Small intestine (tissue), 7 donors: ENCODE data around the gene ACVR1. TPM values are rescaled to one million over a fixed set of nuclear protein-coding genes. Genes with fewer than 3 reads are reported as not detected.

ENCODE experiments used
- DNase-seq, 2 donors: peaks; one replicate each; pipeline versions ENCODE4 v3.0.0 to v3.0.0-alpha.2; 2013
- FAIRE-seq: peaks from 2 replicates; lab custom pipeline; 2012; peaks lifted over from hg19 to GRCh38; lab: Jason Lieb, UNC
- H3K27ac ChIP-seq, 3 donors: one replicate each; pipeline ENCODE4 v1.5.1; 2013; ENCODE audit warnings: low read length in 2 of 3, mild to moderate bottlenecking in 2 of 3, control low read depth in 1 of 3, inconsistent platforms in 1 of 3, low read depth in 1 of 3, moderate library complexity in 1 of 3
- H3K27me3 ChIP-seq, 3 donors: one replicate each; pipeline ENCODE4 v1.6.1; 2013; ENCODE audit warnings: low read length in 3 of 3, inconsistent platforms in 1 of 3; ENCODE audit not compliant: control insufficient read depth in 3 of 3, insufficient read depth in 3 of 3
- H3K36me3 ChIP-seq, 3 donors: one replicate each; pipeline ENCODE4 v1.6.1; 2013; ENCODE audit warnings: low read length in 3 of 3, inconsistent platforms in 1 of 3, low read depth in 1 of 3, mild to moderate bottlenecking in 1 of 3, moderate library complexity in 1 of 3; ENCODE audit not compliant: control insufficient read depth in 3 of 3, insufficient read depth in 2 of 3
- H3K4me1 ChIP-seq, 3 donors: one replicate each; pipeline ENCODE4 v1.6.1; 2013; ENCODE audit warnings: low read length in 2 of 3, inconsistent platforms in 1 of 3, low read depth in 1 of 3, mild to moderate bottlenecking in 1 of 3, moderate library complexity in 1 of 3; ENCODE audit not compliant: control insufficient read depth in 3 of 3, insufficient read depth in 2 of 3
- H3K4me3 ChIP-seq, 3 donors: one replicate each; pipeline ENCODE4 v1.5.1; 2013; ENCODE audit warnings: low read length in 3 of 3, control low read depth in 1 of 3, inconsistent platforms in 1 of 3, low read depth in 1 of 3, mild to moderate bottlenecking in 1 of 3, moderate library complexity in 1 of 3
- H3K9me3 ChIP-seq, 2 donors: one replicate each; pipeline ENCODE4 v1.6.1; 2013; ENCODE audit warnings: low read depth in 1 of 2, low read length in 1 of 2; ENCODE audit not compliant: control insufficient read depth in 2 of 2, insufficient read depth in 1 of 2
- WGBS, 3 donors: extraction: QIAGEN DNeasy Blood & Tissue Kit; methylation state at CpG; one replicate each; pipeline ENCODE4 v1.1.7; 2013; 5-methylcytosine and 5-hydroxymethylcytosine counted together
- polyA plus RNA-seq, 4 donors: library from polyadenylated mRNA; stranded (reverse) in 3 of 4; unstranded in 1 of 4; fragments of 200-250 nt in 3 of 4; fragments of 120-200 nt in 1 of 4; gene quantifications; one replicate each; pipeline versions ENCODE4 v1.2.1 to v1.2.3, GENCODE V29; 2013
- donor health status: healthy with polysubstance abuse.
- donor health status: control.
- donor health status: control.
- donor health status: Bipolar disorder and iron deficiency.
- donor health status: healthy.

The ACVR1 gene
- polyA plus RNA-seq, 4 donors, result 2.2 to 19.6 (median 8.4) TPM

GRCh38 chr2:157788201-157788600 is 87.9 kb downstream of the ACVR1 start:
- no peak overlapping the region for H3K4me3 ChIP-seq
- H3K4me1 ChIP-seq, result peaks cover 15 to 53% (median 34%) of the 10 kb centered on the region in 3 donors
- H3K36me3 ChIP-seq, result peaks cover 0 to 9% (median 2%) of the 10 kb centered on the region in 3 donors
- no peaks in the 10 kb centered on the region for H3K27me3 ChIP-seq
- WGBS, 3 donors, result 88 to 96% (median 91%) methylated on average over 5 of the region's 5 CpGs
- FAIRE-seq (no peak), DNase-seq (no peak)
- peaks cover 0 to 8% of the 10 kb centered on the region in 2 donors for H3K9me3 ChIP-seq
- no peak overlapping the region for H3K27ac ChIP-seq

- Histone ChIP-seq H3K9me3 (peaks cover 0 to 8% of the 10 kb centered on the region in 2 donors), H3K4me3 (no peak overlapping the region), H3K27me3 (no peaks in the 10 kb centered on the region), H3K36me3 (peaks cover 0 to 9% (median 0%) of the 10 kb centered on the region in 3 donors), H3K27ac (peak overlapping the region in 1 of 3 donors; percentile 34), H3K4me1 (peaks cover 15 to 60% (median 36%) of the 10 kb centered on the region in 3 donors)
- FAIRE-seq, result no peak
- WGBS, 3 donors, result 74 to 80% (median 78%) methylated on average over 7 of the region's 7 CpGs
- DNase-seq, result no peak
Observed at GRCh38 chr2:157787364-157787938, 88.7 kb downstream of the ACVR1 start.

- H3K4me1 ChIP-seq, result peaks cover 15 to 61% (median 41%) of the 10 kb centered on the region in 3 donors
- no peak overlapping the region for H3K27ac ChIP-seq
- DNase-seq (no peak), FAIRE-seq (no peak)
- H3K27me3 ChIP-seq, result no peaks in the 10 kb centered on the region
- peaks cover 0 to 9% (median 0%) of the 10 kb centered on the region in 3 donors for H3K36me3 ChIP-seq
- 81 to 90% (median 88%) methylated on average over 5 of the region's 5 CpGs for WGBS, 3 donors
- no peak overlapping the region for H3K4me3 ChIP-seq
- peaks cover 0 to 8% of the 10 kb centered on the region in 2 donors for H3K9me3 ChIP-seq
Observed at GRCh38 chr2:157786663-157787363, 89.3 kb downstream of the ACVR1 start.

- Histone ChIP-seq H3K27me3 (no peaks in the 10 kb centered on the region), H3K27ac (no peak overlapping the region), H3K36me3 (peaks cover 0 to 9% (median 0%) of the 10 kb centered on the region in 3 donors), H3K4me1 (peaks cover 15 to 66% (median 42%) of the 10 kb centered on the region in 3 donors), H3K9me3 (peaks cover 0 to 8% of the 10 kb centered on the region in 2 donors), H3K4me3 (no peak overlapping the region)
- DNase-seq (no peak), FAIRE-seq (no peak)
- WGBS, 3 donors, result 91 to 97% (median 93%) methylated on average over 6 of the region's 6 CpGs
Observed at GRCh38 chr2:157785866-157786662, 90.1 kb downstream of the ACVR1 start.

- peaks cover 0 to 8% of the 10 kb centered on the region in 2 donors for H3K9me3 ChIP-seq
- H3K27me3 ChIP-seq, result no peaks in the 10 kb centered on the region
- no peak overlapping the region for H3K27ac ChIP-seq
Observed at GRCh38 chr2:157785200-157785599, 90.9 kb downstream of the ACVR1 start.

GRCh38 chr2:157784823-157785175 is 91.3 kb downstream of the ACVR1 start:
- H3K27ac ChIP-seq, result peak overlapping the region in 2 of 3 donors; percentile 68 to 84
- H3K9me3 ChIP-seq, result peaks cover 0 to 8% of the 10 kb centered on the region in 2 donors
- FAIRE-seq (no peak), DNase-seq (no peak)
- peaks cover 4 to 56% (median 38%) of the 10 kb centered on the region in 3 donors for H3K4me1 ChIP-seq
- 18 to 75% (median 45%) methylated on average over 5 of the region's 5 CpGs for WGBS, 3 donors
- H3K4me3 ChIP-seq, result peak overlapping the region in 1 of 3 donors; percentile 21
- H3K27me3 ChIP-seq, result no peaks in the 10 kb centered on the region
- H3K36me3 ChIP-seq, result peaks cover 0 to 6% (median 3%) of the 10 kb centered on the region in 3 donors

More at GRCh38 chr2:157785200-157785599, 90.9 kb downstream of the ACVR1 start:
- FAIRE-seq (no peak), DNase-seq (peak in 1 of 2 donors; percentile 50)
- Histone ChIP-seq H3K4me1 (peaks cover 8 to 60% (median 41%) of the 10 kb centered on the region in 3 donors), H3K36me3 (peaks cover 0 to 7% (median 0%) of the 10 kb centered on the region in 3 donors), H3K4me3 (no peak overlapping the region)
- WGBS, 3 donors, result 10 to 32% (median 25%) methylated on average over 3 of the region's 3 CpGs

GRCh38 chr2:157784169-157784822 is 91.8 kb downstream of the ACVR1 start:
- Histone ChIP-seq H3K4me1 (peaks cover 3 to 51% (median 35%) of the 10 kb centered on the region in 3 donors), H3K27ac (peak overlapping the region; percentile 53 to 84 (median 68)), H3K27me3 (no peaks in the 10 kb centered on the region), H3K4me3 (peak overlapping the region in 1 of 3 donors; percentile 21), H3K36me3 (peaks cover 0 to 6% (median 6%) of the 10 kb centered on the region in 3 donors), H3K9me3 (peaks cover 0 to 8% of the 10 kb centered on the region in 2 donors)
- FAIRE-seq (no peak), DNase-seq (peak in 1 of 2 donors; percentile 89)
- WGBS, 3 donors, result 20 to 62% (median 31%) methylated on average over 11 of the region's 11 CpGs
